Measurements from ENCODE around the gene HOXA11. TPM values are rescaled to one million over a fixed set of nuclear protein-coding genes. Genes with fewer than 3 reads are reported as not detected.

The HOXA11 gene
- total RNA-seq, 1 donor from 2014 or later, result not detected

DNA sequence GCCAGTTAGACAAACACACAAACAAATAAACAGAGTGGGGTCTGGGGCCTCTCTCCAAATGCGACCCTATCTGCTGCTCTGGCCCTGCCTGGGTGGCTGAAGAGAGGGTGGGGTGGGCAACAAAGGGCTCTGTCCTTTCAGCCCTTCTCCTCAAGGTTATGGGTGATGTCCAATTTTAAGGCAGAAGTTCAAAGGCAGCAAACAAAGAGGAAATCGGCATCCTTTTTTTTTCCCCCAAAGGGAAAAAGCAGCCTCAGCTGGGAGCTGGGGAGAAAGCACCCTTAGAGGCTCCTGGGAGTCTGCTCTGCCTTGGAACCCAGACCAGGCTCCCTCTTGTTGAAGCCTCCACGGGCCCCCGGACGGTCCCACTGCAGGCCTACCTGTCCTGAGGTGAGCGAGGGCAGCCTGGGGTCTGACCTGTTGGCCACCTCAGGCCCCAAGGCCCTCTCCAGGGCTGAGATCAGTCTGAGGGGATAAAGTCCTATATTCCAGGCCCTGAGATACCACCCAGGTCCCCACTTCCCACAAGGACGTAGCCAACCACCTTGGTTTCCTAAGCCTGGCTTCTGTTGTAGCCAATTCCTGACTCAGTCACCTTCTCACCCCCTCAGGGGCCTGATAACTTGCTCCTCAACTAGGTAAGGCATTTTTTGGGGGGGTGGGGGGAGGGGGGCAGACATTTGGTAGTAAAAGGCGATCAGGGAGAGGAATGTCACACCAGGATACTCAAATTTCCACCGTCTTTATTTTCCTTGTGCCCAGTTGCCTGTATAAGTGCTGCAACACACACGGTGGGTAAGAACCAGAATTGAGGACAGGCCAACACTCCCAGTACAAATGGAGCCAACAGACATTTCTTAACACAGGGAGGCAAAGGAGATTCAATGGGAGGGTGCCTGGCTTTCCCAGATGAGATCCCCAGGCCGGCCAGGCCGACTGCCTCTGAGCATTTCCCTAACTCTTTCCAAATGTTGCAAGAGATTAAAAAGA lies 4.3 kb downstream of the HOXA11 start:
- DNase-seq (ENCODE audit: low spot score), result no peak

DNA sequence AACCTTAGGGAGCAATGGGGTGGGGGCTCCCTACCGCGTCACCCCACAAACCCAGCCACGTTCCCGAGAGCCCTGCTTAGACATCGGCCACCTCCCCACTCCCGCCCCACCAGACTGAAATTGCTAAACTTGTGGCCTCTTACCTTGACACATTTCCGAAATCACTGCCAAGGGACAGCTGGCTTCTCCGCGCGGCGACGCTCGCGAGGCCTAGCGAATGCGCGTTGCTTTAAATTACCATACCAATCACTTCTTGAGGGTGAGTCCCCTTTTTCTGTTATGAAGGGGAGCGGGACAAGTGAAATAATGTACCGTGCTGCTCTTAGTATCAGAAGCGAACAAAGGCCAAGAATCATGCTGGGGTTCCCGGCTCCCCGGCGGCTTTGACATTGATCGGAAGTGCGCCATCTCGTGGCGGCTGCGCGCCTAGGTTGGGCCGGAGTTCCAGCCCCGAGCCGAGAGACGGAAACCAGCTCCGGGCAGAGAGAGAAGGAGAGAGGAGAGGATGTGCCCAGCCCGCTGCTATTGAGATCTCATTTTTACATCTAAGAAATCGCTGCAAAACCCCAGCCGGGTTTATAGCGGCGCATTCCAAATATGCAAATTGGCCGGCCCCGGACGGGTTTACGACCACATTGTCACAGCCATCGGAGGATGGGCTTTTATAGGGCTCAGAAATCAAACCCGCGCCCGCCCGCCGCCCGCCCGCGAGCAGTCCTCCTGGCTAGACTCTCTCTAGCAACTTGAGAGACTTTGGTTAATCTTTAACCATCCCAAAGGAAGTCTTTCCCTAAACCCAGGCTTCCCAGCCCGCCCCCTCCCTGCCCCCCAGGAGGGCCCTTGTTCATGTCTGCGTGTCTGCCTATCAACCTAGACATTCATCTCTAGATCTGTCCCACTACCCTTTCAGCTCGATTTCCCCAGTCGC lies 5.3 kb downstream of the HOXA11 start:
- no peak for DNase-seq (ENCODE audit: low spot score)

DNA sequence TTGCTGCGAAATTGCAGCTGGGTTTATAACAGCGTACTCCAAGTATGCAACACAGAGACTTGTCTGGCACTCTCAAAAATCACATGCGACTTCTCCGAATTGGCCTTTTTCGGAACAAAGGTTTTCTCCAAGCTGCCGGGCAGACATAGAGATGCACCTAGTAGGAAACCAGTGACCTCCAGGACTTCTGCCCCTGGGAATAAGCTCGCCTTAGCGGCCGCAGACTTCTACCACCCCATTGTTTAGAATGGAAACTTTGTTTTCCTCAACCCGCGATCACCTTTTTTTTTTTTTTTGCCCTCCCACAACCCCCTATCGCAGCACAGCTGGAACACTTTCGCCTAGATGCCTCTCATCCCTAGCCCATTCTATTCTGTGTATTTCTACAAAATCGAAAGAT lies 6.0 kb downstream of the HOXA11 start:
- DNase-seq (ENCODE audit: low spot score), result no peak

DNA sequence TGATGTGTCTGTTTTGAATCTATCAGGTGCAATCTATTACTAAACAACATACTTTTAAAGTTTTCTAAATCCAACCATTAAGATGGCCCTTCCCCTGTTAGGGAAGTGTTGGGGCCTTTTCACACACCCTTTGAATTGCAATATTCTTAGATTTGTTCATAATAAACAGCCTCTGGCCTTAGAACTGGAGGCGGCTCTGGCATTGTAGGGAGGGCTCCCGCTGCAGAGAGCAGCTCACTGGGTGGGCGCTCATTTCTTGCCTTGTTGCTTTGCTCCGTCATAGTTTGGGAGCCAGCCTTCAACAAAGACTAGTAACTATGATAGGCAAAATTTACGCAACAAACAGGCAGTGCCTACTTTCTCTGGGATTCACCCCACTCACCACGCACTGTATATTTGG lies 6.7 kb downstream of the HOXA11 start:
- no peak for DNase-seq (ENCODE audit: low spot score)

DNA sequence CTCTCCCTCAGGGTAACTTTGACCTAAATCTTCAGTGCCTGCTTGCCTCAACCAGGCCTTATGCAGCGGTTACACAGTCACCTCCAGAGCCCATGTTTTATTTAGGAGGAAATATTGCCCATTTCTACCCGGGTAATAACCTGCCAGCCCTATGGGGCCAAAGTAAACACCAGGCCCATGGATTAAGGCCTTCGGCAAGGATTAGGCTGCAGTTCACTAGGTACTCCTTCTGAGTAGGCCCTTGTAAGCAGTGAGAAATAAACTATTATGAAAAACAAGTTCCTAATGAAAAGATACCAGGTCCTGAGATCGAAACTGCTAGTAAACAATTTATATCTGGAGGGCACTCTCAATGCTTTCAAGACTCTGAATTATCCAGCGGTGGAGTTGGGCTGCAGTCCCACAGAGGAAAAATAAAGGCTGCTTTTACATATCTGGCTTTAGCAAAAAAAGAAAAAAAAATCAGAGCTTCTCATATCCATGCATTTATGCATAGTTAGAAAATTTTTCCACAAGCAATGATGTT lies 7.2 kb downstream of the HOXA11 start:
- DNase-seq (ENCODE audit: low spot score), result no peak

DNA sequence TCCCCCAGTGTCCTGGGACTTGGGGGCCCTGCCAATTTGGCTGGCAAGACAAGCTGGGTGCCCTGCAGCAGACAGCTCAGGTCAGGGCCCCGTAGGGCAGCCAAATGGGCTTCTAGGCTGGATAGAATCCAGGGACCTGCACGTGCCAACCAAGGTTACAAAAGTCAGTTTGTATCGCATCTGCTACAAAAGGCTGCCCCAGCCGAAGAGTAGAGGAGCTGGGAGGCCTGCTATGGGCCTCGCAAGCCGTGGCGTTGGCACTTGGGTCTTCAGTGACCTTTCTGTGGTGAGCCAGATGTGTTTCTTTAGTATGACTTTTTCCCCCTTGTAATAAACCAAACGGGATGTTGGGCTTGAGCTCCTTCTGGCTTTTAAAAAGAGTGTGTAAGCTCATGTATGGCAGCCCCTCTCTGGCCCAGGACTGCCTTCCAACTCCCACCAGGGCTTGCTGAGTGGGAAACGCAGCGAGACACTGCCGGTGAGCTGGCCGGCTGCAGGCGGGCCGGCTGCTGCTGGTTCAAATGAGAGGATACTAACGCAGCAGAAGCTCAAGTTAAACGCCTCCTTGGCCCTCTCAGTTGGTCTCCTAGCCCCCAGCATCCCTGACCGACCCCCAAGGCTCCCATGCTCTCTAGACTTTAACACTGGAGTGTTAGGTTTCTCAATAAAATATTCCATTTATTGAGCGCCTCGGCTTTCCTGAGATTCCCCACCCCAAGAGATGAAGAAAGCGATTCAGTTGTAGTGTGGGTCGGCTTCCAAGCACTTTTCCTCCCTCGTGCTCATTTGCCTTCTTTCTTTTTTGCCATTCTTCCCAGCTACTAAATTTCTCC lies 7.9 kb downstream of the HOXA11 start:
- DNase-seq (ENCODE audit: low spot score), result no peak

DNA sequence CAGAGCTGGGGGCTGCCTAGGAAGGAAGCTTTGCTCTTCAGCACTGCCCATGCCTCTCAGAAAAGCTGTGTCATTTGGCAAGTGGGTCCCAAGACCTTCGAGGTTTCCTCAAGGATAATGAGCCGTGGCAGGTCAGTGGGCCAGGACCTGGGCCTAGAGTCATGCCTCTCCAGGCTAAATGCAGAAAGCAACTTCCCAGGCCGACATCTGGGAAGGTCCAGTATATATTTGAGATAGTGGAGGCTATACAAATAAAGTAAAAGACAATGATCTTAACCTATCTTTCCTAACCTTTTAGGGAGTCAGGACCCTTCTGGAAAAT lies 8.5 kb downstream of the HOXA11 start:
- no peak for DNase-seq (ENCODE audit: low spot score)

DNA sequence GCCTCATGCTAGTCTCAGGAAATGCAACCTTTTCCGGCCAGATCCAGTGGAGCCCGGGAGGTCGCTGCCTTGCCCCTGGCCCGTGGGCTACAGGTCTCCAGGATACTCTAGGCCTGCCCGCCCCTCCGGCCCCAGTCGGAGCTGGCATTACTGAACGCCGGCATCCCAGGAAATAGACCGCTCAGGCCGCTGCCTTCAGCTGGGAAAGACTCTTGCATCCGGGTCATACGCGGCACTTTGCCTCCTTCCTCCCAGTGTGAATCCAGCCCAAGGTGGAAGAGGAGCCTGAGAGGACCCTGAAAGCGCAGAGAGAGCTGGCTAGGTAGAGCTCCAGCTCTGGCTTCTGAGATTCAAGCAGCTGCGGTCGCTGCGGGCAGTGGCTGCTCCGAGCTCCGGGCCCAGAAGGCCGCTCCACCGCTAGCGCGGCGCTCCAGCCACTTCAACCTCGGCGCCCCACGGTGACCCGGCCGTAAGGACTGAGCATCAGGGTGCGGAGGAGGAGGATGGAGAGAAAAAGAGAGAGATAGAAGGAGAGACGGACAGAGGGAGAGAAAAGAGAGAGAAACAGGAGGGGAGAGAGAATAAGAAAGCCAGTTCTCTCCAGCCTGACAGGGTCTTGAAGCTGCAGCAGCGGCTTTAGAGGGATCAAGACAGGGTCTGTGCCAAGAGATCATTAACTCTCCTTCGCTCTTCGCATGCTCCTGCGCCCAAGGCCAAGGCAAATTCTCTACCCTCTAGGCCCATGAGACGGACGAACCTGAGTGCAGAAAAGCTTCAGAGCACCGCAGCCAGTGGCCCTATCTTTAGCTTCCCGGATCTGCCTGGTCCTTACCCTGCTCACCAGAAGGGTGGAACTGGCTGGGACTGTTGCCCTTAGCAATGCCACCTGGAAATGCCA lies 9.2 kb downstream of the HOXA11 start:
- no peak for DNase-seq (ENCODE audit: low spot score)

DNA sequence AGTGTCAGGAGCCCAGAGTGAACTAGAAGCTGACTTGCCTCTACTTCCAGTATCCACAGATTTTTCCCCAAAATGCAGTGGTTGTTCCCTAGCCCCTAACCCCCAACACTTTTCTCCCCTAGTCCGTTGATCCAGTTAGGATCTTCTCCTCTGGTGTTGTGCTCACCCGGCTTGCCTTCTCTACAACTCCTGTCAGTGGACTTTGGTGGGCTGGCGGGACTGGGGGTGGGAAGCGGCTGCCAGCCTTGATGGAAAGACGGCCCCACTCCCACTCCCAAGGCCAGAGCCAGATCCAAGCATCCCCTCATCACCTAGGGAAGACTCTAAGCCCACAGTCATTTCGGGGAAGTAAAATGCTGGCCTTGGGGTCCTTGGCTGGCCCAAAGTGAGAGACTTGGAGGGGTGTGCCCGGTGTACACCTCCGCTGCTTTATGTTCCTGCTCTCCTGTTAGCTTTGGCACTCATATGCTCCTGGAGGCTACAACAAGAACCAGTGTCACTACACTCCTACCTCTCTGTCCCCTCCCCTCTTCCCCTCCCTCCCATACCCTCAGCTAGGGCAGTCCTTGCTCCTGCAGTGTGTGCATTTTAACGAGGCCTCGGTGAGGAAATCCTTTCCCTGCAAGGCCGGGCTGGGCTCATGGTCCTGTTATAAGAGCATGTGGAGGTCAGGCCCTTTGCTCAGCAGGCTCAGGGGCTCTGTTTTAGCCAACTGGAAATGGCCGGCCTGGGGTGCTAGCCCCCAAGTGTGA lies 10.0 kb downstream of the HOXA11 start:
- no peak for DNase-seq (ENCODE audit: low spot score)

DNA sequence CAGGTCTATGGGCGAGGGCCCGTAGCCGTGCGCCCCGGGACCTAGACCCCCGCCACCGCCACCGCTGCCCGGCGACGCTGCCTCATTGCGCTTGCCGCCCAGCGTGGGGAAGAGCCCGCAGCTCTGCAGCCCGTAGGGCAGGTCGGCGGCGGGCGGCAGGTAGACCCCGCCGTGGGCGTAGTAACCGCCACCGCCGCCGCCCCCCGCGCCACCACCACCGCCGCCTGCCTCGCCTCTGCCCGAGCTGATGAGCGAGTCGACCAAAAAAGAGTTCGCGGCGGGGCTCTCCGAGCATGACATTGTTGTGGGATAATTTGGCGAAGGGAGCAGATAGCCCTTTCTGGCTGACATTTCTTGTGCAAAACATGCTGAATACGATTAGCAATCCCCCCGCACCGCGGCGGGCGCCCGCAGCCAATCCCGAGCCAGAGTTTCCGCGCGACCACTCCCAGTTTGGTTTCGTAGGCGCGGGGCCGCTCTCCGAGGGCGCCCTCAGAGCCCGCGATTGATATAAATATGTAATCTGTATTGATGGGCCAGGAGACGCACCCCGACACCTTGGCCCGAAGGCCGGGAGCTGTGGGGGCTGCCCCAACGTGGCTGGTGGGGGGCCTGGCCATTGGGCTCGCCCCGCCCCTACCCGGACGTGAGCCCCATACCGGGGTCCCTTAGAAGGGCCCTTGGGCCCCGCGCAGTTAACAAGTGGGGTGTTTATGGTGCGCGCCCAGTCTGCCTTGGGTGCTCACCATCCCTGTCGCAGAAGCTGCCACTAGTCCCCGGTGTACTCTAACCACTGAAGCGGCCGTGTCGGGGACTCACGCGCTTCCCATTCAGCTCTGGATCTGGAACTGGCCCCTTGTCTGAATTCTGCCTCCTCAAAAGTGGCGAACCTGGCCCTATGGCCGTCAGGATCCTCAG lies 10.8 kb downstream of the HOXA11 start, which contains the start of gene HOXA10:
TSS of gene HOXA10 (minus strand) at position 365 of the 918 bp plus-strand sequence. CDS start at position 351, 14 bp downstream.
- DNase-seq (ENCODE audit: low spot score), result no peak

DNA sequence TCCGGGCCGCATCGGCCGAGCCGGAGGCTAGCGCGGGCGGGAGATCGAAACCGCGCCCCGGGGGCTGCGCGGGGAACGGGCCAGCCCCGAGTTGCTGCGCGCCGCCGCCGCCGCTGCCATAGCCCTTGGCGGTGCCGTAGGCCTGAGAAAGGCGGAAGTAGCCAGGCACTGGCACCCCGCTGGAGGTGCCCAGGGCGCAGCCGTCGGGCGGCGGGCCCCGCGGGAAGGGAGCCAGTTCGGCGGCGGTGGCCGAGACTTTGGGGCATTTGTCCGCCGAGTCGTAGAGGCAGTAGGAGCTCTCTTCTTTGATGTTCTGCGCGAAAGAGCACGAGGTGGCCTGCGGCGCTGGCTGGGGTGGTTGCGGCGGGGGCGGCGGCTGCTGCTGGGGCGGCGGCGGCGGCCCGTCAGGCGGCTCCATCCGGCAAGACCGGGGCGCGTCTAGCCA lies 11.5 kb downstream of the HOXA11 start:
- no peak for DNase-seq (ENCODE audit: low spot score)

DNA sequence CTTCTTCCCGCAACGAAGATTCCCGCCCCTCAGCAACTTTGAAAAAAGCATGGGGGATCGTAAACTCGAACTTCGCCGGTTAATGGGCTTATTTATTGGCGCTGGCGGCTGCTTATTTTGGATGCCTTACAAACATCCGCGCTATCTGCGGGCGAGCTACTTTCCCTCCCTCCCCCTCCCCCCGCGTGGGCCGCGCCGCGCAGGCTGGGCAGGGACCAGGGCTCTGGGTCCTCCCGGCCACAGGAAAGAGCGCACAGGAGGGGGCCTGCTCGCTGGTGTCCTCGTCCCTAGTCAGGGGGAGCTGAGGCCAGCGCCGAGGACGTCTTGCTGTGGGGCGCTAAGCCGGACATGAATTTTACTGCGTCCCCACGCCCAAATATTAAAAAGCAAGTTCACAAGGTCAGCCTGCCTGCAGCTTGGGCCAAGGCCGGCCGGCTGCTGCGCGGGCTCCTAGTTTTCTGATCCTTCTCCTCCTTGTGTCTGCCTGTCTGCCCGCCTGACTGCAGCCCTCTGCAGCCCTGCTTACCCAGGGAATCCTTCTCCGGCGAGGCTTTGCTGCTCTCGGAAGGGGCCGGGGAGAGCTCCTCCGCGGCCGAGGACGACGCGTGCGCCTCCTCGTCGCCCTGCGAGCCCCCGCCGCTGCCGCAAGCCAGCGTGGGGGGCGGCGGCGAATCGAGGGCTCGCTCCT lies 12.1 kb downstream of the HOXA11 start:
- no peak for DNase-seq (ENCODE audit: low spot score)

DNA sequence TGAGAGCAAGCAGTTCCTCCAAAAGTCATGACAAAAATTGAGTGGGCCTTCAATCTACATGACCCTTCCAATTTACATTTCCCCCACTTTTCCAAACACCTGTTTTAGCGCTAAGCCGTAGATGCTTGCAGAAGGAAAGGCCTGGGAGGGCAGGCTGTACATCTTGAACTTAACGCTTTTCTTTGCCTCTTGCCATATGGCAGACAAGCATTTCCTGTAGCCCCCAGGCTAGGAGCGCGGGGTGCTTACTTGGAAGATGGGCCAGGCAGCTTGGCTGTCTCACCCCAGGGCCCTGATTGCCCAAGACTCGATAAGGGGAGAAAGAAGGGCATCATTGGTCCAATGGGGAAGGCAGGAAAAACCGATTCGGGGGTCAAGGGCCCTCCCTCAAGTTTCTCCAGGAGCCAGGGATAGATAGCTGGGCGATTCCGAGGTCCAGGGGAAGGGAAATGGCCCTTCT lies 12.7 kb downstream of the HOXA11 start:
- DNase-seq (ENCODE audit: low spot score), result no peak

DNA sequence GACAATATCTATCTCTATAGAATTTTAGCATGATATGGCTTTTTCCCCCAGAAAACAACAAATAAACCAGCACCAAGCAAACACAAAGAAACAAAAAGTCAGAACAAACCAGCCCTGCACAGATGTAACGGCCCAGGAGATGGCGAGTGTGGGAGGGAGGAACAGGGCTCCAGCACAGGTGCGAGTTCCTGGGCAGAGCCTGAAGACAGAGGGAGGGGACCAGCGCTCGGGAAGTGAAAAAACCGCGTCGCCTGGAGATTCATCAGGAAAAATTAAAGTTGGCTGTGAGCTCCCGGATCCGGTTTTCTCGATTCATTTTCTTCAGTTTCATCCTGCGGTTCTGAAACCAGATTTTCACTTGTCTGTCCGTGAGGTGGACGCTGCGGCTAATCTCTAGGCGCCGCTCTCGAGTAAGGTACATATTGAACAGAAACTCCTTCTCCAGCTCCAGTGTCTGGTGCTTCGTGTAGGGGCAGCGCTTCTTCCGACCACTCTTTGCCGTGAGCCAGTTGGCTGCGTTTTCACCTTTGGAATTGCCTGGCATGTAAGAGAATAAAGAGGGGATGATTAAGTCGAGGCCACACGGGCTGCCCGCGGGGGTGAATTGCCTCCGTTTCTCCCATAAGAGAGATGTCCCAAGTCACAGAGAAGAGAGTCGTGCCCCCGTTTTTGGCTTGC lies 13.3 kb downstream of the HOXA11 start:
- DNase-seq (ENCODE audit: low spot score), result no peak

DNA sequence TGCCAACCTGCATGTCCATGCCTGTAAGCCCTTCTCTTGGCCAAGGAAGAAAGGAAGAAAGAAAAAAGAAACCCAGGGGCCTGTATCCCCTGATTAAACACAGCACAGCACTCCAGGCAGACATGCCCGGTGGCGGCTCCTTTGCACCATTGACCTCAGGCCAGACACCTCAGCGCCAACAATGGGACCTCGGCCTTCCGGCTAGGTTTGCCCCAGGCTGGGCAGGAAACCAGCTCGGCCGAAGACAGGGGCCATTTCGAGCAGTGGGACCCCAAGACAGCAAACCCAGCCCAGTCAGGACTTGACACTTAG lies 13.8 kb downstream of the HOXA11 start:
- no peak for DNase-seq (ENCODE audit: low spot score)

DNA sequence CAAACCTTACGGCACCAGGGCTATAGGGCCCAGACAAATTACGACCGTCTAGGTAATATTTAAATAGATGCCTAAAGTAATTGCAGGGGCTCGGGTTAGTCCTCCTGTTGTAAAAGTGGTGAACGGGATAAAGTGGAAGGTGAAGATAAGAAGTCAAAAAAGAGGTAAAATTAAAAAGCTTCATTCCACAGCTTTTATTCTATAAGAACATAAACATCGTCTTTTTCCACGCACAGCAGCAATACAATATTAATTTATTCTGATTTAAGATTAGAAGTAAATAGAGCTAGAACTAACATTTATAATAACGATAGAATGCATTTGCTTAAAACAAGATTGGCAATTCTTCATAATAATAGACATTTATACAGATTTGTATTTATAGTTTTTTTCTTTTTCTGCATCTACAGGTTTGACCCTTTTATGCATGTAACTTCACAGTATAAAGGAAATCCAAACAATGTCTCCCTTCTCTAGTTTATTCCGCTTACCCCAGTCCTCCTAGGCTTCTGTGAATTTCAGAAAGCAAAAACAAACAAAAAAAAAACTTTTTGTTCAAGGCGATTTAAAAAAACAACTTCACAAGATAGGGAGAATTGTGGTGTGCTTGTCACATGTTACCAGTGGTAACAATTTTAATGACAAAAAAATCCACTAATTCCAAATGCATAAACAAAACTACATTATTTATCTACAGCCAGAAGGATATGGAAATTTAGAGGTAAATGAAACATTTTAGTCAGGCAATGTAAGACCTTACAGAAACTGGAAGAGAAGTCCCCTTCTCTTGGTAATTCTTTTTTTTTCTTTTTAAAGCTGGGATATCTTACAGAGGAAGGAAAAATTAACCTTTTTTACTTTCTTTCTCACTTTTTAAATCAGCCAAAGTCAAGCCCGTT lies 14.4 kb downstream of the HOXA11 start:
- DNase-seq (ENCODE audit: low spot score), result no peak

Measured in mucosa of gallbladder (tissue), 1 donor.